ENCODE data around the gene SPSB2.
A peak's percentile ranks its signal among the peaks of the same experiment; 100 is the strongest.

DNA sequence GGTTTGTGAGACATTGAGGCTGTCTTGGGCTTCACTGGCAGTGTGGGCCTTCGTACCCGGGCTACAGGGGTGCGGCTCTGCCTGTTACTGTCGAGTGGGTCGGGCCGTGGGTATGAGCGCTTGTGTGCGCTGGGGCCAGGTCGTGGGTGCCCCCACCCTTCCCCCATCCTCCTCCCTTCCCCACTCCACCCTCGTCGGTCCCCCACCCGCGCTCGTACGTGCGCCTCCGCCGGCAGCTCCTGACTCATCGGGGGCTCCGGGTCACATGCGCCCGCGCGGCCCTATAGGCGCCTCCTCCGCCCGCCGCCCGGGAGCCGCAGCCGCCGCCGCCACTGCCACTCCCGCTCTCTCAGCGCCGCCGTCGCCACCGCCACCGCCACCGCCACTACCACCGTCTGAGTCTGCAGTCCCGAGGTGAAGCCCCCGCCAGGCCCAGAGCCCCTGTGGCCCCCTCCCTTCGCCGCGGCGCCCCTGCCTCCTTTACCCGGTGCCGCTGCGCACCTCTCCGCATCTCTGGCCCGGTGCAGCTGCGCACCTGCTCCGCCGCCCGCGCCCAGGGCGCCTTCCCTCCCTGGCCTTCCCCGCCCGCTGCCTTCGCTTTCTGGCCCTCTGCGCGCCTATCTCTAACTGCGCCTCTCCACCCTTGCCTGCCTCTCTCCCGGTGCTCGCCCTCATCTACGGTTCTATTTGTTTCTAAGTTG lies 41.3 kb upstream of the SPSB2 start, which contains the start of gene ENO2:
- TF ChIP-seq EZH2 (IDR thresholded peaks at IDR 0.05; ENCODE audit: low read depth, unreplicated experiment), result no peak
- TF ChIP-seq, protein P1, sequence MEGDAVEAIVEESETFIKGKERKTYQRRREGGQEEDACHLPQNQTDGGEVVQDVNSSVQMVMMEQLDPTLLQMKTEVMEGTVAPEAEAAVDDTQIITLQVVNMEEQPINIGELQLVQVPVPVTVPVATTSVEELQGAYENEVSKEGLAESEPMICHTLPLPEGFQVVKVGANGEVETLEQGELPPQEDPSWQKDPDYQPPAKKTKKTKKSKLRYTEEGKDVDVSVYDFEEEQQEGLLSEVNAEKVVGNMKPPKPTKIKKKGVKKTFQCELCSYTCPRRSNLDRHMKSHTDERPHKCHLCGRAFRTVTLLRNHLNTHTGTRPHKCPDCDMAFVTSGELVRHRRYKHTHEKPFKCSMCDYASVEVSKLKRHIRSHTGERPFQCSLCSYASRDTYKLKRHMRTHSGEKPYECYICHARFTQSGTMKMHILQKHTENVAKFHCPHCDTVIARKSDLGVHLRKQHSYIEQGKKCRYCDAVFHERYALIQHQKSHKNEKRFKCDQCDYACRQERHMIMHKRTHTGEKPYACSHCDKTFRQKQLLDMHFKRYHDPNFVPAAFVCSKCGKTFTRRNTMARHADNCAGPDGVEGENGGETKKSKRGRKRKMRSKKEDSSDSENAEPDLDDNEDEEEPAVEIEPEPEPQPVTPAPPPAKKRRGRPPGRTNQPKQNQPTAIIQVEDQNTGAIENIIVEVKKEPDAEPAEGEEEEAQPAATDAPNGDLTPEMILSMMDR (conservative IDR thresholded peaks at IDR 0.05; ENCODE audit: low read depth in 2 of 2), result no peak
- no peak for TF ChIP-seq EZH2phosphoT487 (IDR thresholded peaks at IDR 0.05; ENCODE audit: unreplicated experiment)
- TF ChIP-seq POLR2AphosphoS5 (IDR thresholded peaks at IDR 0.05; ENCODE audit: low read depth), result peak; percentile 48
- TF ChIP-seq, protein P2, sequence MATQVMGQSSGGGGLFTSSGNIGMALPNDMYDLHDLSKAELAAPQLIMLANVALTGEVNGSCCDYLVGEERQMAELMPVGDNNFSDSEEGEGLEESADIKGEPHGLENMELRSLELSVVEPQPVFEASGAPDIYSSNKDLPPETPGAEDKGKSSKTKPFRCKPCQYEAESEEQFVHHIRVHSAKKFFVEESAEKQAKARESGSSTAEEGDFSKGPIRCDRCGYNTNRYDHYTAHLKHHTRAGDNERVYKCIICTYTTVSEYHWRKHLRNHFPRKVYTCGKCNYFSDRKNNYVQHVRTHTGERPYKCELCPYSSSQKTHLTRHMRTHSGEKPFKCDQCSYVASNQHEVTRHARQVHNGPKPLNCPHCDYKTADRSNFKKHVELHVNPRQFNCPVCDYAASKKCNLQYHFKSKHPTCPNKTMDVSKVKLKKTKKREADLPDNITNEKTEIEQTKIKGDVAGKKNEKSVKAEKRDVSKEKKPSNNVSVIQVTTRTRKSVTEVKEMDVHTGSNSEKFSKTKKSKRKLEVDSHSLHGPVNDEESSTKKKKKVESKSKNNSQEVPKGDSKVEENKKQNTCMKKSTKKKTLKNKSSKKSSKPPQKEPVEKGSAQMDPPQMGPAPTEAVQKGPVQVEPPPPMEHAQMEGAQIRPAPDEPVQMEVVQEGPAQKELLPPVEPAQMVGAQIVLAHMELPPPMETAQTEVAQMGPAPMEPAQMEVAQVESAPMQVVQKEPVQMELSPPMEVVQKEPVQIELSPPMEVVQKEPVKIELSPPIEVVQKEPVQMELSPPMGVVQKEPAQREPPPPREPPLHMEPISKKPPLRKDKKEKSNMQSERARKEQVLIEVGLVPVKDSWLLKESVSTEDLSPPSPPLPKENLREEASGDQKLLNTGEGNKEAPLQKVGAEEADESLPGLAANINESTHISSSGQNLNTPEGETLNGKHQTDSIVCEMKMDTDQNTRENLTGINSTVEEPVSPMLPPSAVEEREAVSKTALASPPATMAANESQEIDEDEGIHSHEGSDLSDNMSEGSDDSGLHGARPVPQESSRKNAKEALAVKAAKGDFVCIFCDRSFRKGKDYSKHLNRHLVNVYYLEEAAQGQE (IDR thresholded peaks at IDR 0.05; ENCODE audit: unreplicated experiment), result no peak
- TF ChIP-seq STAT1 (IDR thresholded peaks at IDR 0.05; ENCODE audit: unreplicated experiment), result no peak

Measured in GM23338 (cell line).